A204.1 (cell line): ENCODE results near the gene SNX19.
"Not testable (repeated sequence)": the region's sequence is repeated elsewhere in the genome, so short reads cannot be mapped to it uniquely, and the experiment has no call there.

ENCODE experiments used
- FAIRE-seq: peaks from 2 replicates; lab custom pipeline; 2012; peaks lifted over from hg19 to GRCh38; lab: Jason Lieb, UNC

SNX19 gene

DNA sequence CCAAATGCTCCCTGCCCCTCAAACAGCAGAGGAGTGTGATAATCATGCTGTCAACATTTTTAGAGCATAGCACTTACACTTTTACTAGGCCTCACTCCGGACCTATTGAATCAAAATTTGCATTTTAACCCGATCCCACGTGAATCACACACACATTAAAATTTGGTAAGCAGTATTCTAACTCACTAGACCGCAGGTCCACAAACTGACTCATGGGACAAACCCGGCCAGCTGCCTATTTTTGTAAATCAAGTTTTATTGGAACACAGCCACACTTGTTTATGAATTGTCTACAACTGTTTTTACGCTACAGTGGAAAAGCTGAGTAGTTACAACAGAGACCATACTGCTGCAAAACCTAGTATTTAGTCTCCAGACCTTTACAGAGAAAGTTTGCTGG lies 43.3 kb downstream of the SNX19 start:
- no peak for FAIRE-seq

DNA sequence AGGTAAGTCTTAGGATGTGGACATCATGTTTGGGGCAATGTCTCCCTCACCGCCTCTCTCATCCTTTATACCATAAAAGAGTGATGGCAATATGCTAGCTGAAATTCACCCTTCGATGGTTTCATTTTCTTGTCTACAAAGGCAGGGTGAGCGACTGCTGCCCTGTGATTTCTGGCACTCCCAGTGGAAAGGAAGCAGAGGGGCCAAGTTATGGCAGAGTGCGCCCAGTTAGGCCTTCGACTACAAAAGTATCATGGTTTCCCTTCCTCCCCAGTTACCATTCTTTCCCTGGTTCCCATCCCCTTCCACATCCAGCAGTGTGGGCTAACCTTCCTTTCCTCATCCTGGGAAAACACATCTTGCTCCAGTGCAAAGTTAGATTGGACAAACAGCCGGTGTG lies 43.8 kb downstream of the SNX19 start:
- FAIRE-seq = no peak

DNA sequence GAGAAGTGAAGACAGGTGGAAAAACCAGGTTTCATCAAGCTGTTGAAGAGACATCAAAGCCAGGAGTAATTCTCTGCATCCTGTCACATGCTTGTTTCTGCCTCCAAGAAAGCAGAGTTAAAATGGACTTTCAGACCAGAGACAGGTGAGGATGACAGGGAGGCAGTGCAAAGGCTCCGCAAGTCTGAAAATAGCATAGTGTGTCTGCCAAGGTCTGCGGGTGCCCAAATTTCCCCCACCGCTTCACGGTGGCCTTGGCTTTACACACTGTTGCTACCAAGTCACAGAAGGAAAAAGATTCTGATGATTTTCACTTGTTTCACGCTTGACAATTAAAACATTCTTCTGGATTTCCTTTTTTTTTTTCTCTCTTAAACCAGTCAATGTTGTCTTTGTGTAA lies 44.2 kb downstream of the SNX19 start:
- FAIRE-seq = no peak

DNA sequence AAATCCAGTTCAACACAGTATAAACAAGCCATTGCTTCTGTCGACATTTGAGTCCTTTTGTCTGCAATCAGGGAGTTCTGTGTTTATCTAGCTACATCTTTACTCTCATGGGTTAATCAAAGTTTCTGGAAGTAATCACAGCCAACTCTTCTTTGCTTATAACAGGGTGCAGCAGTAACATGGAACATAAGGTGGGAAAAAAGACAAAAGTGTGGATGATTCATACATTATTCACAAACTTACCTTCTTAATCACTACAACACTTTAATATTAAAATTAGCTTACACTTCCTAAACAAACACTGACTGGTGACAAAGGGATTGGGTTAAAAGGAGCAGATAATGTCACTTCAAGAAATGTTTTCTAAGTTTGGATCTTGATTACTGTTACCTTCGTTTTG lies 44.7 kb downstream of the SNX19 start:
- FAIRE-seq = no peak

DNA sequence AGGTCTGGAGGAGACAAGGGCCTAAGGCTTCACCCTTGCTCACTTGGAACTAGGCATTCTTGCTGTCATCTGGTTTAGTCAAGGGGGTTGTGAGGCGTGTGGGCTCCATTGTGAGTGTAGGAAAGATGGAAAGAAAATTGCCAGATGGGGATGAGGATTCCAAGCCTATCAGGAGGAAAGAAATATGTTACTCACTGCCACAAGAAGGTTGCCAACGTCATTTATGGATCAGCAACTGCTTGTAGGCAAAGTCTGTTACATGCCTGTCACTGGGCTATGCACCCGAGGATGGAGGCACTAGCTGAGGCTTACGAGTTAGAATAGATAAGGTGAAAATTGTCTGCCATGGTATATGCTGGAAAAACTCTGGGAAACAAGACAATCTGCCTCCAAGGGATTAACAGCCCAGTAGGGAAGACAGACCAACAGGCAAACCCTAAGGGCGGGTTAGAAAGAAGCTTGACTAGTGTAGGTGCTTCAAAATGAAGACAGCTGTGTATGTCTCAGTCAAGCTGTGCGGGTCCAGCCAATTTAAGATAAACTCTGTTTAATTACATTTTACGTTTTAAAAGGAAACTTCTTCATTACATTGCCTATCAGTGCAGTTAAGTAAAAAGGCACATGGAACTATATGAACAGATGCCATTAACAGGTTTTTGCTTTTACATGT lies 47.4 kb downstream of the SNX19 start:
- FAIRE-seq = no peak

DNA sequence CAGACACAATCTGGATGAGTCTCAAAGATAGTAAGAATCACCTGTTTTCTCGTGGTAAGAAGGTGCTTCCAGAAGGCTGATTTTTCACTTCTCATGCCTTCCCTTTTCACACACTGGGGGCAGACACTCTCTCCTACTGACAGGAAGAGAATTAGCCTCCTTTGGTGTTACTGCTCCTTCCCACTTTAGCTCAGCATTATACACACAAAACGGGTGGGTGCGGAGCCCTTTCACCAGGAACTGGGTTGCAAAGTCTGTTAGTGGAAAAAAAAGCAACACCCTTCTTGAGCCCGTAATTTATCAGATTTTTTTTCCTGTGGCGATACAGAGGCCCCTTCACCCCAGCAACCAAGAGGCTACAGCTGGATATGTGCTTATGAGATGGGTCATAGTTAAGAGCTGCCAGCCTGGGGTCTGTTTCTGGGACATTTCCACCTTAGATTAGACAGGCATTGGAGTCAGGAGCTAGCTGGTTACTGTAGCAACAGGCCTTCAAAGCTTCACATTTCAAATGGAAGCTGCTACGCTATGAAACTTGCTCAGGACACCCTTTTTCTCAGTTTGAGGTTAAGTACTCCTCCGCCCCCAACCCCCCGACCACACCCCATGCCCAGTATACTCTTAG lies 48.1 kb downstream of the SNX19 start:
- no peak for FAIRE-seq

DNA sequence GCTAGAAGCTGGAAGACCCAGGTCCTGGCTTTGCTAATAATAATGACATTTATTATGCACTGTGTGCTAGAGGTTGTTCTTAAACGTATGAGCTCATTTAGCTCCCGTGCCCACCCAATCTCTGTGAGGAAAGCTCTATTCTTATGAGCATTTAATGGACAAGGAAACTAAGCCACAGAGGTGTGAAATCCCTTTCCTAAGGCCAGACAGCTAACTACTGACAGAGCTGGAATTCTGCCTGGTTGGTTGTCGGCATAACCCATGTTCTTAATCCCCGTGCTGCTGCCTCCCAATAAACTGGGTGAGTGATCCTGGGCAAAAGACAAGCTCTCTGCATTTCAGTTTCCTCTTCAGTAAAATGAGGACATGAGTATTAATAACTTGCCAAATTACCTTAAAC lies 49.4 kb downstream of the SNX19 start:
- no peak for FAIRE-seq

DNA sequence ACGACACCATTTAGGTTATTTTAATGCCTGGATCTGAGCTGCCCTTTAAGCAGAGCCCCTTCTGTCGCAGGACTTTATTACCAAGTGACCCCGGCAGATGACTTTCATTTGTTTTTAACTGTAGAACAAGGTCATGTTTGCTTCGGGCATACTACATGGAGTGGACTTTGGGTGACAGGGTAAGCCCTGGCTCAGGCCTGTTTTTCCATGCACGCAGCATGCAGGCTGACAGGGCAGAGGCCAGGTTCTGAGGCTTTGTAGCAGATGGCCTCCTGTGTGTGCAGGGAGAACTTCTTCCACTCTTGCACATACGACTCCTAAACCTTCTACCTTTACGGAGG lies 50.5 kb downstream of the SNX19 start:
- FAIRE-seq = no peak

DNA sequence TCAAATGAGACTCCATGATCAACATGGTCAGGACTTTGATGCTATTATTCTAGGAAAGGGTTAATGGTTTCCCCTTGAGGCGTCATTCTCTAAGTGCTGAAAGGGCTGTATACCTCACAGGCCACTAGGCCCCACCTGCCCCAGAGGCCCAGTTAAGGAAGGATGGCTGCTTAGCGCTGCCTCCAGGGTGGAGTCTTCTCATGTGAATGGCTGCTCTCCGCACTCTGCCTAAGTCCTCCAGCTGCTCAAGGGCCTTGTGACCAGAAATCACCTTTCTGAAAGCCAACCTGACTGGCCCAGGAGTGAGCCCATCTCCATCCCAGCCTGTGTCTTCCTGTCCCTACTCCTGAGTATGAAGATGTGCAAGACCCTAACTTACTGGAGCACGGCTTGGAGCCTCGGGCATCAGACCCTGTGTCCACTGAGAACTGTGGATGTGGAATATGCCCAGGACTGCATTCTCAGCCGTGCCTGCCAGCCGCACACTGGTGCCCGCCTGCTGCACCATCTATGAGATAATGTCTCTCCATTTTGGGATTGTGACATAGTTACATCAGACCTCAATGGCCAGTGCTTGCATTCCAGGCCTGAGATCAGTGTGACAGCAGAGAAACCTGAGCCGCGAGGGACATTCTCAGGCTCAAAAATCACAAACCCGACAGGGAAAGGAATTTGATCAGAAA lies 51.0 kb downstream of the SNX19 start:
- FAIRE-seq = no peak

DNA sequence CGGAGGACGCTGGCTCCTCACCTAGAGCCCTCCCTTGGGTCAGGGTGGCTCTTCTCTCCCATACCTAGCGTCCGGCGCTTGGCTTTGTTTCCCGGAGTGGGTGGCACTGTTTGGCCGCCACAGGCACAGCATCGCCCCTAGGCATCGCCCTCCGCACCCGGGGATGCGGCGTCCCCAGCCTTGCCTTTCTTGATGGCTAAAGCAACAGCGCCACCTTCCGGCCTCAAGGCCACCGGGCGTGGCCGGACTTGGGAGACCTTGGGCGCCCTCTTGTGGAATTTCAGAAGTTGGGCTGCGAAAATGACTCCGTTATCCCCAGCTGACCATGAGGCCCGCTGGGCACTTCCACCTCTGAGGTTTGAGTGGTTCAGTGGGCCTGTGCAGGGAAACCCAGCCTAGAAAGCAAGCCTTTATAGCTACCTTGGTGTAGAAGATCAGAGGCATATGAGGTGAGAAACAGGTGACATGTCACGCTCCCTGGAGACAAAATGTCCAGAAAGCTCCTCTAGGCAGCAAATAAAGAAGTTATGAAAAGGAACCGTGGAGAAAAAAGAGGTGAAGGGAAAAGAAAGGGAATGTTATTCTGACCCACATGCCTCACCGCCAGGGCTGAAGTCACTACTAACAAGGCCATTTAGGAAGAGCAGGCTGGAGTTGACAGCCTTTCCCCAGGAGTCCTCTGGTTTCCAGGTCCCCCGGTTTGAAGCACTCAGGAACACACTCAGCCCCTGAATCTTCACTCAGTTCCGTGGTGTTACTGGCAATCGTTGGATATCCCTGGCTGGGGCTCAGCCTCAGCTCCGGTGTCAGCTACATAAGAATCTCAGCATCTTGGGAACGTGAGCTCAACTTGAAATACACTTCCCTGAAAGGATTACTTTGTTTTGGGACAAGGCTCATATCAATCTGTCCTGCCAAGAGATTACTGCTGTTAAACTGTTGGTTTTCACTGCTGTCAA lies 54.1 kb downstream of the SNX19 start:
- no peak for FAIRE-seq

DNA sequence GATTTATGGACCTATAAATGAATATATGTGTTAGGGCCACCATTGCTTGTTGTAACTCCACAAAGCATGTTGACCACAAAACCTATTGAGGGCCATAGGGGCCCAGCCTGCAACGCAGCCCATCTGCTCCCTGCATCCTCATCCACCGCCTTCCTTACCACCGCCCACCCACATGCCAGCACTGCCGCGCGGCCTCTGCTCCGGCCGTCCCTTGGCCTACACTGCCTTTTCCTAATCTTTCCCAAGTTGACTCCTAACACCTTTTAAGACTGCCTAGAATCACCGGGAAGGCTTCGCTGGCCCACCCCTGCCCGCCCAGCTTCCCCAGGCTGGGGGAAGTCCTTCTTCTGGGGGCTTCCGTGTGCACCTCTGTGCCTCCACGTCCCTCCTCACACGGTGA lies 55.0 kb downstream of the SNX19 start:
- no peak for FAIRE-seq

DNA sequence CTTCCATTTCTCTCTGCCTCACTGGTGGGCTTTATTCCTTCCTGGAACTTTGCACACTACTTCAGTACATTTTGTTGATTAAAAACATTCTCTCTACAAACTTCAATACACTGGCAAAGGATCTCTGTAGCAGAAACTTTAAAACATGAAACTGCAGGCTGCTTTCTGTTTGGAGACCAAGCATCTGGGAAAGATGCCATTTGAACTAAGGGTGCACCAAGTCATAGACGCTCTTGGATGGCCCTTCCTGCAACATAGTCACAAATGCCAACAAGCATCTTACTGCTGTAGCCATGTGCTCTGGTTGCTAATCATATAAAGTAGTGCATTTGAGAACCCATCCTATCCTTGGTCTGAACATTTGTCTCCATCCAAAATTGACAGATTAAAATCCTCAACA lies 56.4 kb downstream of the SNX19 start:
- FAIRE-seq = no peak

DNA sequence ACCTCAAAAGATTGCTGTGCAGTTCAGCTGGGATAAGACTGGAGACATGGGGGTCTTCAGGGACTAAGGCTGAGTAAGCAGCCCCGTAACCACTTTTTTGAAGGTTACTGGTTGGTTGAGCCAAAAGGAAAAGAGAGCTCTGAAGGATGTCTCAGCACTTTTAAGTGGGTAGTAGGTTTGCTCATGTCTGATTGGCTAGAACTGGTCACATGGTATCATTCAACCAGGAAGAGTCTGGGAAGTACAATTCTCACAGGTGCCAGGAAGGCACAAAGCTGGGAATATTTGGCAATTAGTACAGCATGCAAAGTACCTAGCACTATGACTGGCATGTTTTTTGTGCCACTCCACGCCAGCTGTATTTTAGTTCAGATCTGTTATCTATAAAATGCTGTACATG lies 58.1 kb downstream of the SNX19 start:
- FAIRE-seq = no peak

DNA sequence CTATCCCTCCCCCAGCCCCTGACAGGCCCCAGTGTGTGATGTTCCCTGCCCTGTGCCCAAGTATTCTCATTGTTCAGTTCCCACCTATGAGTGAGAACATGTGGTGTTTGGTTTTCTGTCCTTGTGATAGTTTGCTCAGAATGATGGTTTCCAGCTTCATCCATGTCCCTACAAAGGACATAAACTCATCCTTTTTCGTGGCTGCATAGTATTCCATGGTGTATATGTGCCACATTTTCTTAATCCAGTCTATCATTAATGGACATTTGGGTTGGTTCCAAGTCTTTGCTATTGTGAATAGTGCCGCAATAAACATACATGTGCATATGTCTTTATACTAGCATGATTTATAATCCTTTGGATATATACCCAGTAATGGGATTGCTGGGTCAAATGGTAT lies 60.6 kb downstream of the SNX19 start:
- FAIRE-seq = not testable (repeated sequence)

DNA sequence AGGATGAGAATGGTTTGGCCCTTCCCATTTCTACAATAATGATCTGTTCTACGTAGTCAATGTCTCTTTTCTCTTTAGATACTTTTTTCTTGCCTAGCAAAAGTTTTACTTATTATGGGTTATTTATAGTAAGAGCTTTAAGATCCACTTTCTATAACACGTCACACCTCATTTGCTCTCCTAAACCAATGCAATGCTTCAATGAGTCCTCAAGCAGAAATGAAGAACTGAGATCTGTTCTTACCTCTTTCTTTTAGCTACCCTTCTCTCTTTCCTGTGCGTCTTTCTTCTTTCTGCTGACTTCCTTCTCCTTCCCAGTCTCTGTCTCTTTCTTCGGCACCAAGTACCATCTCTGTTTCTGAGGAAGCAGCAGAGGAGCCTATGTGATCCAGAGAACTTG lies 61.8 kb downstream of the SNX19 start:
- no peak for FAIRE-seq

DNA sequence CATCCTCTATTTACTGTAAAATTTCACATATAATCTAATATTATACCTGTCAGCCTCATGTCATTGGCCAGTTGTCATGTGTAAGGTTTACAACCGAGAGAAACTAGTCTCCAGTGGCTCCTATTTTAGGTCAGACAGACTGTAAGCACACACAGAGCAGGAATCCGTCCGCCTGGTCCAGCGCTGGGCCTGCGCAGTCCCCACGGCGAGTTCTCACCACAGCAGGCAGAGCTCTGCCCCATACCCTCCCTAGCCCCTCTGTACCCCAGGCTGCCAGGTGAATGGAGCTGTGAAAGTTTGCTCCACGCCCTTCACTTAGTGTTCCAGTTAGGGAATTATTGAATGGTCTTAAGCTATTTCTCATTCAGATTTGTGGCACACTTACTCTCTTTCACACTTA lies 63.7 kb downstream of the SNX19 start:
- FAIRE-seq = no peak

DNA sequence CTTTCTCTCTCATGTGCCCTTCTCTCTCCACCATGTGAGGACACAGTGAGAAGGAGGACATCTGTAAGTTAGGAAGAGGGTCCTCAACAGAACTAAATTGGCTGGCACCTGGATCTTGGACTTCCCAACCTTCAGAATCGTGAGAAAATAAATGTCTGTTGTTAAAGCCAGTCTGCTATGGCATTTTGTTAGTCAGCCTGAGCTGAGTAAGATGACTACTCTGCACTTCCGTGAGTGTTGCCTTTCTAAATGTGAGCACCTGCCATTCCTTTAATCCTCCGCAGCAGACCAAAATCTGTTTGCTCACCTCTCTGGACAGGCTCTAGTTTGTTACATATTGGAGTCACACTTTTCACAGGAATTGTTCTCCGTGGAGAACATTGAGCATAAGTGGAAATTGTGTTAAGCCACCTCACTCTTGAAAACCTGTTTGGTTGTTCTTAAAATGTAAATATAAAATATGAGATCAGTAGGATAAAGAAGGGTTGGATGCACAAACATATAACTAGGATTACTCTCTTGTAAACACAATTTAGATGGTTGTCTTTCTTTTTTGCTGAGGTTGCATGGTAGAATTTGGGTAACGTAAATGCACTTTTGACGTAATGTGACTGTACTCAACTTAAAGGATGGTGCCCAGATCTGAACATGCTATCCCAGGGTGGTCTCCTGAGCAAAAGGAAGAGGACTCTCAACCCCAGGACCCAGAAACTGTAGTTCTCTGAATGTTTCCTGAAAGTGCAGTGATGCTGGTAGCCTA lies 65.9 kb downstream of the SNX19 start:
- no peak for FAIRE-seq

DNA sequence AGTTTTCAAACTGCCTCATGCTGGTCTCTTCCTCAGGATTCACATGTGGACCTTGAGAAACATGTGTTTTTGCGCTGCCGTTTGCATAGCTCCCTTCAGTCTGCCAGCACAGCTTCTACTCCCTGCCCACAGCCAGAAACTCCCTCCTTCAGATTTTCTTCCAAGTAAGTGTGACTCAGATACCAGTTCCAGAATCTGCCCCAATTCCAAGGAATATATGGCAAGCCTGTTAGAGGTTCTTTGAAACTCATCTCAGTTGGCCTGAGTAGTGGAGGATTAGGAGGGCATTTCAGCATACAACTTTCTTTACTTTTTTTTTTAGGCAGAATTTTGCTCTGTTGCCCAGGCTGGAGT lies 67.1 kb downstream of the SNX19 start:
- FAIRE-seq = no peak

DNA sequence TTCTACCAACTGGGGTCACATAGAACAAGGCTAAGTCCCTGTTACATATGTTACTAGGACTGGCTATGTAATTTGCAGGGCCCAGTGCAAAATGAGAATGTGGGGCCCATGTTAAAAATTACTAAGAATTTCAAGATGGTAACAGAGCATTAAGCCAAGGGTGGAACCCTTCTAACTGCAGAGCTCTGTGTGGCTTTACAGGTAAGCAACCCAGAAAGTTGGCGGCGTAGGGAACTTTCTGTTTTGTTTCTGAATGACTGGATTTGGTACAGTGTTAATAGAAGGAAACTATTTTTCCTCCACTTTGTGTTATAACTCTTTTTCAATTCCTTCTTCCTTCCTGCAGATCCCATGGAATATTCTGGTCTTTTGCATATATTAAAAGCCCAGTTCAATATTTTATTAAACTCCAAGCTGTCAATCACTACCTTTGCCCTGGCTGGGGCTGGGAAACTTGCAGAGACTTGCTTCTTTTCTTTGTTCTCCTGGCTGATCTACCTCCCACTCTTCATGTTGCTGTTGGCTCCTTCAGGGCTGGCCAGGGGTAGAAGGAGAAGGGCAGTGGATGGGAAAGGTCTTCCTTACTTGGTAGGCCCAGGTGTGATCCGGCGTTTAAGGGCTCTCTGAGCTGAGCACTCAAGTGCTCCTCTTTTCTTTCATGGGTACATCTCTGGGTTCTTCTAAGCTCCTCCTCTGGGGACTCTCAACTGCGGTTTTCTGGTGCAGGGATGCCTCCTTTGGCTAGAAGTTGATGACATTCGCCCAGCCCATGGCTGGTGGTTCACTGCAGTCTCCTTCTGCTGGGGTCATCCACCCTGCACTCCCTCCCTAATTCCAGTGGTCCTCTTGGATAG lies 67.7 kb downstream of the SNX19 start:
- no peak for FAIRE-seq

DNA sequence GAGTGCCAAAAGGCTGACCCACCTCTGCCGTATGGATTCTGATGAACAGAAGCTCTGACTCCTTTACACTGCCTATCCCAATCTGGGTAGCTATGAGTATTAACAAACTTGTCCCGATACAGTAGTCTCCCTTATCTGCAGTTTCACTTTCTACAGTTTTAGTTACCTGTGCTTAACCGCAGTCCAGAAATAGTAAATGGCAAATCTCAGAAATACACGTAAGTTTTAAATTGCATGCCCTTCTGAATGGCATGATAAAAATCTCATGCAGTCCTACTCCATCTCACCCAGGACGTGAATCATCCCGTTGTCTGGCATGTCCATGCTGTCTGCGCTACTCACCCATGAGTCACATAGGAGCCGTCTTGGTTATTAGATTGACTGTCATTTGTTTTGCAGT lies 68.8 kb downstream of the SNX19 start:
- no peak for FAIRE-seq

DNA sequence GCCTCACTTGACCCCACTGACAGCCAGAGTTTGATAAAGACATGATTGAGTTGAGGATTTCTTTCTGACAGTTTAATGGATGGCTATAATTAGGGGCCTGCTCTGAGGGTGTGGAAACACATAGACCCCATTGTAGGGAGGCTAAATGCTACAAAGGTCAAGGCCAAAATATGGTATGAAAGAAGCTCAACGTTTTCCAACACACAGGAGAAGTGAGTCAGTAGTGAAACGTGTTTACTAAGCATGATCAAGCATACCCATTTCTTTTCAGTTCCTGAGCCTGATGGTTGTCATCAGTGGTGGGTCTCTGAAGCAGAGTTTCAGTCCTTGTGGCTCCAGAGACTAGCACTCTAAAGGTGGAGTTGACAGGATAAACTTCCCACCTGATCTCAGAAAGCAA lies 69.7 kb downstream of the SNX19 start:
- no peak for FAIRE-seq
